DOHH2 (cell line): ENCODE results near the gene IGF1R.

ENCODE experiments used
- H3F3A ChIP-seq: fragments of 200-600 bp; sonication (generic), shearing (Covaris generic); 2 replicates; pipeline ENCODE4 v1.6.0; 2016; ENCODE audit warnings: antibody characterized with exemption, mild to moderate bottlenecking; ENCODE audit not compliant: control insufficient read depth, insufficient read depth
- H3K27ac ChIP-seq: fragments of 200-600 bp; sonication (generic); 2 replicates; pipeline ENCODE4 v1.5.1; 2014; ENCODE audit warnings: low read depth, mild to moderate bottlenecking, low read length, moderate library complexity
- H3K27me3 ChIP-seq: fragments of 200-600 bp; sonication (generic); 2 replicates; pipeline ENCODE4 v1.6.1; 2014; ENCODE audit warnings: mild to moderate bottlenecking, low read length, mixed read lengths; ENCODE audit not compliant: control insufficient read depth
- H3K36me3 ChIP-seq: fragments of 200-600 bp; sonication (generic); 2 replicates; pipeline ENCODE4 v1.6.1; 2014; ENCODE audit warnings: mild to moderate bottlenecking, low read length, moderate library complexity, mixed read lengths; ENCODE audit not compliant: control insufficient read depth
- H3K4me1 ChIP-seq: fragments of 200-600 bp; sonication (generic); 2 replicates; pipeline ENCODE4 v1.6.1; 2014; ENCODE audit warnings: mild to moderate bottlenecking, low read length, mixed read lengths; ENCODE audit not compliant: control insufficient read depth
- H3K4me2 ChIP-seq: fragments of 200-600 bp; sonication (generic); 2 replicates; pipeline ENCODE4 v1.6.0; 2014; ENCODE audit warnings: mild to moderate bottlenecking, low read length, moderate library complexity
- H3K4me3 ChIP-seq: fragments of 200-600 bp; sonication (generic); 2 replicates; pipeline ENCODE4 v1.5.1; 2014; ENCODE audit warnings: mild to moderate bottlenecking, low read length, mixed read lengths
- H3K79me2 ChIP-seq: fragments of 200-600 bp; sonication (generic); 2 replicates; pipeline ENCODE4 v1.6.1; 2014; ENCODE audit warnings: mild to moderate bottlenecking, low read length, mixed read lengths; ENCODE audit not compliant: control insufficient read depth
- H3K9me2 ChIP-seq: fragments of 200-600 bp; sonication (generic); replicated peaks from 2 replicates; pipeline ENCODE4 v1.6.1; 2014; ENCODE audit warnings: mild to moderate bottlenecking, low read length, mixed read lengths; ENCODE audit not compliant: control insufficient read depth
- H3K9me3 ChIP-seq: fragments of 200-600 bp; sonication (generic); 2 replicates; pipeline ENCODE4 v1.6.1; 2014; ENCODE audit warnings: antibody characterized with exemption, low read length, mixed read lengths; ENCODE audit not compliant: control insufficient read depth, insufficient read depth
- H4K20me1 ChIP-seq: fragments of 200-600 bp; sonication (generic); 2 replicates; pipeline ENCODE4 v1.6.0; 2014; ENCODE audit warnings: low read depth, mild to moderate bottlenecking, antibody characterized with exemption, low read length, moderate library complexity; ENCODE audit not compliant: control insufficient read depth, insufficient read depth
- EZH2phosphoT487 ChIP-seq: fragments of 200-600 bp; sonication (generic); IDR thresholded peaks from 2 replicates; pipeline ENCODE4 v1.6.1; 2017; ENCODE audit warnings: borderline replicate concordance, mild to moderate bottlenecking, antibody characterized with exemption, low read length, moderate library complexity, mixed read lengths
- TF ChIP-seq, protein P1 (sequence below): fragments of 200-600 bp; sonication (generic); IDR thresholded peaks from one replicate; pipeline ENCODE4 v1.5.1; 2014; ENCODE audit warnings: antibody characterized with exemption, mild to moderate bottlenecking, low read depth, low read length; ENCODE audit not compliant: poor library complexity, severe bottlenecking

IGF1R gene

DNA sequence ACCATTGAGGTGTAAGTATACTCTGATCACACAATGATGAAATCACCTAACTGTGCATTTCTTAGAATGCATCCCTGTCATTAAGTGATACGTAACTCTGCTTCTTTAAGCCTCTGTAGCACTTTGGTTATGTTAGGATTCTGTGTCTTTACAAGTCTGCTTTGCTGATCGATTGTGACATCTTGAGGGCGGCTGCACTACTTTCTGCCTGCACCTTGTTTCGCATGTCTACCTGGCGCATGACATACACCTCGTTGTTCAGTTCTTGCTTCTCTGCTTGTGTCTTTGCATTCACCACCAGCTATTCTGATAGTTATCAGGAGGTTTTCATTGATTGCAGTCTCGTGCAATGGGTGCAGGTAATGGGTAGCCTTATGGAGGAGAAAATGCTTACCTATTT lies 32.7 kb downstream of the IGF1R start:
- H3K4me1 ChIP-seq, result no peaks in the 10 kb centered on the region
- peaks cover 6% of the 10 kb centered on the region for H3K79me2 ChIP-seq
- H3K36me3 ChIP-seq, result no peaks in the 10 kb centered on the region
- H3F3A ChIP-seq, result no peaks in the 10 kb centered on the region
- no peak overlapping the region for H3K4me2 ChIP-seq
- H3K9me2 ChIP-seq, result no peaks in the 10 kb centered on the region
- no peak for TF ChIP-seq EZH2phosphoT487
- TF ChIP-seq, protein P1, sequence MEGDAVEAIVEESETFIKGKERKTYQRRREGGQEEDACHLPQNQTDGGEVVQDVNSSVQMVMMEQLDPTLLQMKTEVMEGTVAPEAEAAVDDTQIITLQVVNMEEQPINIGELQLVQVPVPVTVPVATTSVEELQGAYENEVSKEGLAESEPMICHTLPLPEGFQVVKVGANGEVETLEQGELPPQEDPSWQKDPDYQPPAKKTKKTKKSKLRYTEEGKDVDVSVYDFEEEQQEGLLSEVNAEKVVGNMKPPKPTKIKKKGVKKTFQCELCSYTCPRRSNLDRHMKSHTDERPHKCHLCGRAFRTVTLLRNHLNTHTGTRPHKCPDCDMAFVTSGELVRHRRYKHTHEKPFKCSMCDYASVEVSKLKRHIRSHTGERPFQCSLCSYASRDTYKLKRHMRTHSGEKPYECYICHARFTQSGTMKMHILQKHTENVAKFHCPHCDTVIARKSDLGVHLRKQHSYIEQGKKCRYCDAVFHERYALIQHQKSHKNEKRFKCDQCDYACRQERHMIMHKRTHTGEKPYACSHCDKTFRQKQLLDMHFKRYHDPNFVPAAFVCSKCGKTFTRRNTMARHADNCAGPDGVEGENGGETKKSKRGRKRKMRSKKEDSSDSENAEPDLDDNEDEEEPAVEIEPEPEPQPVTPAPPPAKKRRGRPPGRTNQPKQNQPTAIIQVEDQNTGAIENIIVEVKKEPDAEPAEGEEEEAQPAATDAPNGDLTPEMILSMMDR, result no peak
- no peaks in the 10 kb centered on the region for H3K27me3 ChIP-seq
- no peaks in the 10 kb centered on the region for H3K9me3 ChIP-seq
- H4K20me1 ChIP-seq, result 0 out of 2 replicates have a peak, but pooled peaks cover 13% of the 10 kb centered on the region
- no peak overlapping the region for H3K27ac ChIP-seq
- no peak overlapping the region for H3K4me3 ChIP-seq

DNA sequence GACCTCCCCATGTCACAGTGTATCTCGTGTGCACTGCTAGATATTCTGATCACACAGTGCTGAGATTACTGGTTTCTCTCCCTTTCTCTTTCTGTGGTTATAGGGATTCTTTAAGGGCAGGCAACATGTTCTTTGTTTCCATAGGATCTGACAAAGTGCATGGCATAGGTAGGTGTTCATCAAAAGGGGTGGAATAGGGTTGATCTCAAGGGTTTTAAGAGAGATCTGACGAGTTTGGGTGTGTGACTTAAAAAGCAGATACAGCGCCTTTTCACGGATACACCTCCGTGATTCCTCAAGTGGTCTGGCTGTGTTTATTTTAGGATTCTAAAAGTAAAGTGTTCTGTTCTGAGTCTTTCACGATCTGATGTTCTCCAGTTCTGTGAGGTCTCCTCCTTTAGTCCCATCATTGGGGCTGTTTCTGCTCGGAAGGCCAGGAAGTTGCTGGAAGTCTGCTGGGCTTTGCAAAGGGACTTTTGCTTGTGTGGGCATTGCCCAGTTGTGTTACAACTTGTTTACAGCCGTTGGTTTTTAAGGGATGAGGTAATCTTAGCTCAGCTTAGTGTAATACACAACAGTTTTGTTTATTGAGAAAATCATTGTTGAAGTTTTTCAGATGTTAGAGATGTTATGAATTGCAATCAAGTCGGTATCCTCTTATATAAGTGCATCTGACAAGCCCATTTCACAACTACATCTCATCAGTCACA lies 34.8 kb downstream of the IGF1R start:
- Histone ChIP-seq H3K4me2 (no peak overlapping the region), H3K4me1 (no peaks in the 10 kb centered on the region), H4K20me1 (0 out of 2 replicates have a peak, but pooled peaks cover 13% of the 10 kb centered on the region), H3K27me3 (no peaks in the 10 kb centered on the region), H3K27ac (no peak overlapping the region), H3F3A (no peaks in the 10 kb centered on the region), H3K79me2 (peaks cover 2% of the 10 kb centered on the region), H3K9me2 (no peaks in the 10 kb centered on the region), H3K36me3 (no peaks in the 10 kb centered on the region), H3K4me3 (no peak overlapping the region), H3K9me3 (no peaks in the 10 kb centered on the region)
- TF ChIP-seq, protein P1, result no peak
- no peak for TF ChIP-seq EZH2phosphoT487

DNA sequence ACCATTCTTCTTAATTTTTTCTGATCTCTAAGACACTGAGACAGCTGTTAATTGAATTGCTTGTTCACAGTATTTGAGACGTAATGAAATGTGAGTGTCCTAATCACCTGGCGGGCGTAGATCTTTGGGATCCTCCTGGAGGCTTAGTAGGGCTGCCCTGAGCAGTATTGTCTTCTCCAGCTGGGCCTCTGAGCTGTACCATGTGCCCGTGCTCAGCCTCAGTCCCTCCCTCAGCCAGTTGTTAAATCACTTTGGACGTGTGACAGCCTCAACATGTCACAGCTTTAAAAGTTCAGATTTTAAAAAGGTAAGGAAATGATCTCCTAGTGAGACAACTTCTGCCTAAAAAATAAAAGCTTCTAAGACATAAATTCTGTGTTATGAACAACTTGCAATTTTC lies 35.5 kb downstream of the IGF1R start:
- Histone ChIP-seq H3K27ac (no peak overlapping the region), H3K27me3 (no peaks in the 10 kb centered on the region), H3F3A (no peaks in the 10 kb centered on the region), H3K4me1 (no peaks in the 10 kb centered on the region), H3K9me3 (no peaks in the 10 kb centered on the region), H3K79me2 (peaks cover 2% of the 10 kb centered on the region), H4K20me1 (0 out of 2 replicates have a peak, but pooled peaks cover 13% of the 10 kb centered on the region), H3K36me3 (no peaks in the 10 kb centered on the region), H3K9me2 (no peaks in the 10 kb centered on the region), H3K4me2 (no peak overlapping the region), H3K4me3 (no peak overlapping the region)
- TF ChIP-seq, protein P1, result no peak
- TF ChIP-seq EZH2phosphoT487, result no peak
